ENCODE results near the gene CEP128.

CEP128 gene

GRCh38 chr14:80705241-80705980 lies 236.1 kb downstream of the CEP128 start:
- H3K27ac ChIP-seq (ENCODE audit: low read depth, low read length): no peak overlapping the region
- H3K4me1 ChIP-seq (ENCODE audit: control insufficient read depth in 5 of 5, insufficient read depth in 5 of 5, low read length in 5 of 5): no peaks in the 10 kb centered on the region
- H3K9me3 ChIP-seq (ENCODE audit: control insufficient read depth in 5 of 5, low read length in 5 of 5): no peaks in the 10 kb centered on the region
- H3K27me3 ChIP-seq (ENCODE audit: control insufficient read depth in 5 of 5, insufficient read depth in 4 of 5, low read length in 5 of 5): no peaks in the 10 kb centered on the region
- H3K4me3 ChIP-seq (ENCODE audit: low read depth in 1 of 5, low read length in 5 of 5): no peak overlapping the region
- peaks cover 0 to 2% (median 0%) of the 10 kb centered on the region in 5 donors for H3K36me3 ChIP-seq (ENCODE audit: control insufficient read depth in 5 of 5, insufficient read depth in 5 of 5, low read length in 5 of 5)
- no peak overlapping the region for H3K9ac ChIP-seq (ENCODE audit: low read length in 5 of 5)

- H3K4me1 ChIP-seq (ENCODE audit: control insufficient read depth in 5 of 5, insufficient read depth in 5 of 5, low read length in 5 of 5): no peaks in the 10 kb centered on the region
- no peaks in the 10 kb centered on the region for H3K27me3 ChIP-seq (ENCODE audit: control insufficient read depth in 5 of 5, insufficient read depth in 4 of 5, low read length in 5 of 5)
- H3K4me3 ChIP-seq (ENCODE audit: low read depth in 1 of 5, low read length in 5 of 5): no peak overlapping the region
- no peak overlapping the region for H3K27ac ChIP-seq (ENCODE audit: low read depth, low read length)
- no peak overlapping the region for H3K9ac ChIP-seq (ENCODE audit: low read length in 5 of 5)
- H3K36me3 ChIP-seq (ENCODE audit: control insufficient read depth in 5 of 5, insufficient read depth in 5 of 5, low read length in 5 of 5): peaks cover 0 to 2% (median 0%) of the 10 kb centered on the region in 5 donors
- no peaks in the 10 kb centered on the region for H3K9me3 ChIP-seq (ENCODE audit: control insufficient read depth in 5 of 5, low read length in 5 of 5)
These were observed 240.9 kb downstream of the CEP128 start for GRCh38 chr14:80700601-80701000.

- Histone ChIP-seq H3K9me3 (ENCODE audit: control insufficient read depth in 5 of 5, low read length in 5 of 5) (no peaks in the 10 kb centered on the region), H3K36me3 (ENCODE audit: control insufficient read depth in 5 of 5, insufficient read depth in 5 of 5, low read length in 5 of 5) (no peaks in the 10 kb centered on the region), H3K27me3 (ENCODE audit: control insufficient read depth in 5 of 5, insufficient read depth in 4 of 5, low read length in 5 of 5) (no peaks in the 10 kb centered on the region), H3K9ac (ENCODE audit: low read length in 5 of 5) (no peak overlapping the region), H3K4me1 (ENCODE audit: control insufficient read depth in 5 of 5, insufficient read depth in 5 of 5, low read length in 5 of 5) (no peaks in the 10 kb centered on the region), H3K4me3 (ENCODE audit: low read depth in 1 of 5, low read length in 5 of 5) (no peak overlapping the region), H3K27ac (ENCODE audit: low read depth, low read length) (no peak overlapping the region)
These were observed 241.7 kb downstream of the CEP128 start for GRCh38 chr14:80699861-80700260.

GRCh38 chr14:80698974-80699373 lies 242.6 kb downstream of the CEP128 start:
- Histone ChIP-seq H3K27me3 (ENCODE audit: control insufficient read depth in 5 of 5, insufficient read depth in 4 of 5, low read length in 5 of 5) (no peaks in the 10 kb centered on the region), H3K36me3 (ENCODE audit: control insufficient read depth in 5 of 5, insufficient read depth in 5 of 5, low read length in 5 of 5) (no peaks in the 10 kb centered on the region), H3K9ac (ENCODE audit: low read length in 5 of 5) (no peak overlapping the region), H3K4me3 (ENCODE audit: low read depth in 1 of 5, low read length in 5 of 5) (no peak overlapping the region), H3K27ac (ENCODE audit: low read depth, low read length) (no peak overlapping the region), H3K9me3 (ENCODE audit: control insufficient read depth in 5 of 5, low read length in 5 of 5) (no peaks in the 10 kb centered on the region), H3K4me1 (ENCODE audit: control insufficient read depth in 5 of 5, insufficient read depth in 5 of 5, low read length in 5 of 5) (no peaks in the 10 kb centered on the region)

GRCh38 chr14:80695869-80696268 lies 245.7 kb downstream of the CEP128 start:
- Histone ChIP-seq H3K27ac (ENCODE audit: low read depth, low read length) (no peak overlapping the region), H3K4me1 (ENCODE audit: control insufficient read depth in 5 of 5, insufficient read depth in 5 of 5, low read length in 5 of 5) (no peaks in the 10 kb centered on the region), H3K4me3 (ENCODE audit: low read depth in 1 of 5, low read length in 5 of 5) (no peak overlapping the region), H3K9ac (ENCODE audit: low read length in 5 of 5) (no peak overlapping the region), H3K36me3 (ENCODE audit: control insufficient read depth in 5 of 5, insufficient read depth in 5 of 5, low read length in 5 of 5) (no peaks in the 10 kb centered on the region), H3K9me3 (ENCODE audit: control insufficient read depth in 5 of 5, low read length in 5 of 5) (no peaks in the 10 kb centered on the region), H3K27me3 (ENCODE audit: control insufficient read depth in 5 of 5, insufficient read depth in 4 of 5, low read length in 5 of 5) (no peaks in the 10 kb centered on the region)

- H3K4me1 ChIP-seq (ENCODE audit: control insufficient read depth in 5 of 5, insufficient read depth in 5 of 5, low read length in 5 of 5): no peaks in the 10 kb centered on the region
- no peak overlapping the region for H3K4me3 ChIP-seq (ENCODE audit: low read depth in 1 of 5, low read length in 5 of 5)
- H3K9ac ChIP-seq (ENCODE audit: low read length in 5 of 5): no peak overlapping the region
- H3K27me3 ChIP-seq (ENCODE audit: control insufficient read depth in 5 of 5, insufficient read depth in 4 of 5, low read length in 5 of 5): no peaks in the 10 kb centered on the region
- H3K9me3 ChIP-seq (ENCODE audit: control insufficient read depth in 5 of 5, low read length in 5 of 5): no peaks in the 10 kb centered on the region
- no peak overlapping the region for H3K27ac ChIP-seq (ENCODE audit: low read depth, low read length)
- no peaks in the 10 kb centered on the region for H3K36me3 ChIP-seq (ENCODE audit: control insufficient read depth in 5 of 5, insufficient read depth in 5 of 5, low read length in 5 of 5)
These were observed 248.6 kb downstream of the CEP128 start for GRCh38 chr14:80692903-80693302.

- Histone ChIP-seq H3K9ac (ENCODE audit: low read length in 5 of 5) (no peak overlapping the region), H3K27me3 (ENCODE audit: control insufficient read depth in 5 of 5, insufficient read depth in 4 of 5, low read length in 5 of 5) (no peaks in the 10 kb centered on the region), H3K9me3 (ENCODE audit: control insufficient read depth in 5 of 5, low read length in 5 of 5) (peaks cover 0 to 28% (median 23%) of the 10 kb centered on the region in 5 donors), H3K36me3 (ENCODE audit: control insufficient read depth in 5 of 5, insufficient read depth in 5 of 5, low read length in 5 of 5) (no peaks in the 10 kb centered on the region), H3K27ac (ENCODE audit: low read depth, low read length) (no peak overlapping the region), H3K4me1 (ENCODE audit: control insufficient read depth in 5 of 5, insufficient read depth in 5 of 5, low read length in 5 of 5) (no peaks in the 10 kb centered on the region), H3K4me3 (ENCODE audit: low read depth in 1 of 5, low read length in 5 of 5) (no peak overlapping the region)
These were observed 259.9 kb downstream of the CEP128 start for GRCh38 chr14:80681651-80682050.

GRCh38 chr14:80679273-80679672 lies 262.3 kb downstream of the CEP128 start:
- Histone ChIP-seq H3K27me3 (ENCODE audit: control insufficient read depth in 5 of 5, insufficient read depth in 4 of 5, low read length in 5 of 5) (no peaks in the 10 kb centered on the region), H3K4me3 (ENCODE audit: low read depth in 1 of 5, low read length in 5 of 5) (no peak overlapping the region), H3K27ac (ENCODE audit: low read depth, low read length) (no peak overlapping the region), H3K36me3 (ENCODE audit: control insufficient read depth in 5 of 5, insufficient read depth in 5 of 5, low read length in 5 of 5) (no peaks in the 10 kb centered on the region), H3K9me3 (ENCODE audit: control insufficient read depth in 5 of 5, low read length in 5 of 5) (peaks cover 0 to 28% (median 23%) of the 10 kb centered on the region in 5 donors), H3K4me1 (ENCODE audit: control insufficient read depth in 5 of 5, insufficient read depth in 5 of 5, low read length in 5 of 5) (no peaks in the 10 kb centered on the region), H3K9ac (ENCODE audit: low read length in 5 of 5) (no peak overlapping the region)

GRCh38 chr14:80678436-80678835 lies 263.1 kb downstream of the CEP128 start:
- no peaks in the 10 kb centered on the region for H3K27me3 ChIP-seq (ENCODE audit: control insufficient read depth in 5 of 5, insufficient read depth in 4 of 5, low read length in 5 of 5)
- no peak overlapping the region for H3K27ac ChIP-seq (ENCODE audit: low read depth, low read length)
- no peak overlapping the region for H3K9ac ChIP-seq (ENCODE audit: low read length in 5 of 5)
- H3K4me3 ChIP-seq (ENCODE audit: low read depth in 1 of 5, low read length in 5 of 5): no peak overlapping the region
- no peaks in the 10 kb centered on the region for H3K4me1 ChIP-seq (ENCODE audit: control insufficient read depth in 5 of 5, insufficient read depth in 5 of 5, low read length in 5 of 5)
- no peaks in the 10 kb centered on the region for H3K36me3 ChIP-seq (ENCODE audit: control insufficient read depth in 5 of 5, insufficient read depth in 5 of 5, low read length in 5 of 5)
- peaks cover 0 to 25% (median 23%) of the 10 kb centered on the region in 5 donors for H3K9me3 ChIP-seq (ENCODE audit: control insufficient read depth in 5 of 5, low read length in 5 of 5)

GRCh38 chr14:80669426-80669825 lies 272.1 kb downstream of the CEP128 start:
- Histone ChIP-seq H3K9ac (ENCODE audit: low read length in 5 of 5) (no peak overlapping the region), H3K9me3 (ENCODE audit: control insufficient read depth in 5 of 5, low read length in 5 of 5) (peaks cover 0 to 3% (median 0%) of the 10 kb centered on the region in 5 donors), H3K27ac (ENCODE audit: low read depth, low read length) (no peak overlapping the region), H3K27me3 (ENCODE audit: control insufficient read depth in 5 of 5, insufficient read depth in 4 of 5, low read length in 5 of 5) (no peaks in the 10 kb centered on the region), H3K36me3 (ENCODE audit: control insufficient read depth in 5 of 5, insufficient read depth in 5 of 5, low read length in 5 of 5) (no peaks in the 10 kb centered on the region), H3K4me1 (ENCODE audit: control insufficient read depth in 5 of 5, insufficient read depth in 5 of 5, low read length in 5 of 5) (no peaks in the 10 kb centered on the region), H3K4me3 (ENCODE audit: low read depth in 1 of 5, low read length in 5 of 5) (no peak overlapping the region)
